ENCODE measurements around the gene EDC3. TPM values are rescaled to one million over a fixed set of nuclear protein-coding genes. Genes with fewer than 3 reads are reported as not detected.

Gene EDC3
- total and polyA plus RNA-seq, 9 of the 15 experiments (the other 6 are each of a cell fraction or from before 2014, with no cell fraction given), result 11.7 to 63.9 (median 32.8) TPM

- Histone ChIP-seq H3K9me1 (ENCODE audit: control insufficient read depth, insufficient read depth, low read length) (no peaks in the 10 kb centered on the region), H3K27ac (ENCODE audit: extremely low read depth, low read depth, low read length) (no peak overlapping the region; the same call in 2 of the 3 replicates), H3K4me1 (replicated peaks in 1 of 2; ENCODE audit: control insufficient read depth in 2 of 2, insufficient read depth in 2 of 2, low read length in 2 of 2) (peaks cover 17 to 51% of the 10 kb centered on the region in 2 experiments), H3K79me2 (ENCODE audit: control insufficient read depth, insufficient read depth, low read length) (peaks cover 6% of the 10 kb centered on the region; the same call in 1 of the 3 replicates), H3K27me3 (ENCODE audit: control insufficient read depth in 2 of 2, insufficient read depth in 2 of 2, low read length in 2 of 2) (peaks cover 0 to 11% of the 10 kb centered on the region in 2 experiments; a peak in 2 of 5 replicates), H3K36me3 (ENCODE audit: control insufficient read depth, insufficient read depth, low read length) (no peaks in the 10 kb centered on the region), H3K9ac (ENCODE audit: insufficient read depth in 1 of 2, low read depth in 2 of 2, low read length in 2 of 2) (peak overlapping the region in 1 of 2 experiments; percentile 15; a peak in 2 of 4 replicates), H2AFZ (ENCODE audit: low read depth, low read length) (no peak overlapping the region), H3K4me3 (no peak overlapping the region), H3K4me2 (ENCODE audit: insufficient read depth, low read length) (peak overlapping the region; percentile 22; the same call in 1 of the 2 replicates), H3K9me3 (replicated peaks; ENCODE audit: control insufficient read depth, insufficient read depth, low read depth, low read length) (no peaks in the 10 kb centered on the region), H4K20me1 (replicated peaks; ENCODE audit: control insufficient read depth, insufficient read depth, low read length) (peaks cover 15% of the 10 kb centered on the region)
- ATAC-seq (peak; percentile 64), DNase-seq (ENCODE audit: extremely low read depth in 1 of 4, low spot score in 3 of 4) (peak; percentile 91 to 94 (median 92)), FAIRE-seq (peak; percentile 97)
- intact Hi-C loops (cut with micrococcal nuclease), result loop anchor here (1.0 to 10.0 kb wide), 3 partner anchors 64 to 616 kb away; partner anchors contain the start of genes PML, STOML1 and UBL7
- in situ Hi-C loops (cut with MboI), result loop anchor here (5.0 kb wide), 1 partner anchor 63 kb away; no protein-coding TSS in a partner anchor
- 2% methylated on average over 7 of the region's 7 CpGs for WGBS (ENCODE audit: insufficient coverage, low coverage, missing lambda C conversion rate)
- BruUV-seq (replicated peaks), result no TSS peak
- ChIA-PET CTCF (ENCODE audit: low intra/inter-chr PET ratio) (no interaction called here), POLR2A (interaction anchor here (0.6 to 9.7 kb wide), 8 partner anchors 9 to 286 kb away, joined by 3 to 111 read pairs (median 3); partner anchors contain the start of gene ARID3B)
- 0 out of 2 replicates have a peak, but pooled peaks have one; percentile 62 for TF ChIP-seq RERE (CRISPR knock-in tag; IDR thresholded peaks at IDR 0.05; ENCODE audit: borderline replicate concordance)
- TF ChIP-seq ARID2 (IDR thresholded peaks at IDR 0.05), result no peak
- TF ChIP-seq ESRRB (CRISPR knock-in tag; IDR thresholded peaks at IDR 0.05; ENCODE audit: borderline replicate concordance), result no peak
- no peak for TF ChIP-seq HMGXB4 (CRISPR knock-in tag; IDR thresholded peaks at IDR 0.05)
- TF ChIP-seq NONO (IDR thresholded peaks at IDR 0.05; ENCODE audit: low read depth in 2 of 2, low read length in 1 of 2), result peak in 1 of 2 experiments; percentile 90; a peak in 2 of 4 replicates
- TF ChIP-seq PHB2 (IDR thresholded peaks at IDR 0.05; ENCODE audit: low read depth), result peak; percentile 97
- peak; percentile 99 for TF ChIP-seq ZNF263 (CRISPR knock-in tag; IDR thresholded peaks at IDR 0.05; ENCODE audit: borderline replicate concordance)
- no peak for TF ChIP-seq SMARCA5 (IDR thresholded peaks at IDR 0.05)
Measured at GRCh38 chr15:74610302-74610951, 85.4 kb downstream of the EDC3 start.

Measured in K562 (cell line).